HG02798 (cell line): ENCODE measurements around the gene NATD1.

Experiments used
- ATAC-seq: cut with Tn5 transposase; IDR thresholded peaks from one replicate; pipeline ENCODE4 v1.9.1; 2021; ENCODE audit warnings: mild to moderate bottlenecking; ENCODE audit not compliant: unreplicated experiment, poor library complexity

NATD1 gene, protein sequence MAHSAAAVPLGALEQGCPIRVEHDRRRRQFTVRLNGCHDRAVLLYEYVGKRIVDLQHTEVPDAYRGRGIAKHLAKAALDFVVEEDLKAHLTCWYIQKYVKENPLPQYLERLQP

DNA sequence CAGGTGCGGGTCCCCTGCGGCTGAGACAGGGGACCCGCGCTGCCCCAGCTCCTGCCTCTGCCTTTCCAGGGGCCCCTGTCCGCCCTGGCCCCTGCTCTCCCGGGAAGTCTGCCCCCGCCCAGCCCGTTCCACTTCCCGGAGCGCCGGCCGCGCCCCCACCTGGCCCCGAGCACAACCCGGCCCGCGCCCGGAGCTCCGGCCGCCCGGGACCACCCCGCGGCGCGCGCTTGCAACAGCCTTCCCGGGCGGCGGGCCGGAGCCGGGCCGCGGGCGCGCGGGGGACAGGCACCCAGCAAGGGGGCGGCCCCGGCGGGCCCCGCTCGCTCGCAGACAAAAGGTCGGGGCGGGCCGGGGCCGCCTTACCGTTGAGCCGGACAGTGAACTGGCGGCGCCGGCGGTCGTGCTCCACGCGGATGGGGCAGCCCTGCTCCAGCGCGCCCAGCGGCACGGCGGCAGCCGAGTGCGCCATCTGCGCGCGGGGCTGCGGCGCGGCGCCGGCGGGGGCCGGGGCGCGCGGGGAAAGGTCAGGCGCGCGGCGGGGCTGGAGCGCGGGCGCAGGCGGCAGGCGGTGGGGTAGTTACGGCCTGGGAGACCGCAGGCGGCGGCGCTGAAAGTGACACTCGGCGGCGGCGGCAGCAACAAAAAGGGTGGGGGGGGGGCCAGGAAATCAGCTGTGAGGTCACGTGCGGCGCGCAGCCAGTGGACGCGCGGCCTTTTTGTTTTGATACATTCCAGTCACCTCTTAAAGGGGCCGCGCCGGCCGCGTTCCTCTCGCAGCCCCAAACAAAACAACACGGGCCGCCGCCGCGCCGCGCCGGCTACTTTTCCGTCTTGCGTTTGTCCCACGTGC lies at the start of gene NATD1:
TSS of gene NATD1 (minus strand) at position 615 of the 850 bp plus-strand sequence. CDS start at position 469, 146 bp downstream.
- ATAC-seq: peak; percentile 81

DNA sequence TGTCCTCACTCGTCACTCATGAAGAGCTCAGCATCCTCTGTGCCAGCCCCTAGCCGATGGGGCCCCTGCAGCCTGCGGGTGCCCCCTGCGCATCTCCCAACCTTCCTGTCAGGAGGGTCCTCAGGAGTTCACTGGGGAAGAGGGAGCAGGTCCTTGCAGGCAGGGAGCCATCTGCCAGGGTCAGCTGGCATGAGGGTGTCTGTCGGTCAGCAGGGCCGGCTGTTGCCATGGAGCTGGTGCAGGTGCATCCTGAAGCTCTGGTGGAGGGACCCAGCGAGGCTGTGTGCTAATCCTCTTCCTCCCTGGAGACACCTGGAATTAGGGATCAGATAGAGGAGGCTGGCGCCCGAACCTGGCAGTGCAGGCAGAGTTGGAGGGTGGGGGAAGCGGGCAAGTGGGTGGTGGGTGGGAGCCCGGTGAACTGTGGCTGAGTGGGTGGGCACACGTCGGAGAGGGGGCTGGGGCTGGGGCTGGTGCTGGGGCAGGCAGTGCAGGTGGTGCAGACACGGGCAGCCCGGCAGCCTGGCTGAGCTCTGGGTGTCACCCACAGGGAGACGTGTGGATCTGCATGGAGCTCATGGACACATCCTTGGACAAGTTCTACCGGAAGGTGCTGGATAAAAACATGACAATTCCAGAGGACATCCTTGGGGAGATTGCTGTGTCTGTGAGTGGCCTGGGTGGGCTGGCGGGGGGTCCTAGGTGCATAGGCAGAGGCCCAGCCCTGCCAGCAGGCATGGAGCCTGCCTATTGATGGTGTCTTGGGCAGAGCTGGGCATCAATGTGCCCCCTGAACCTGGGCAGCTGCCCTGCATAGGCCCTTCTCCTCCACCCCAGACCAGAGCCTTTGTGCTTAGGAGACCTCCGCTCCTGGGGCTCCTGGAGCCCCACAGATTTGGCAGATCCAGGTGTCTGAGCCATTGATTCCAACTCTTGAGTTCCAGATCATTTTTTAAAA lies 48.7 kb upstream of the NATD1 start:
- ATAC-seq: no peak

GRCh38 chr17:21300601-21301571 lies 47.7 kb upstream of the NATD1 start:
- no peak for ATAC-seq

DNA sequence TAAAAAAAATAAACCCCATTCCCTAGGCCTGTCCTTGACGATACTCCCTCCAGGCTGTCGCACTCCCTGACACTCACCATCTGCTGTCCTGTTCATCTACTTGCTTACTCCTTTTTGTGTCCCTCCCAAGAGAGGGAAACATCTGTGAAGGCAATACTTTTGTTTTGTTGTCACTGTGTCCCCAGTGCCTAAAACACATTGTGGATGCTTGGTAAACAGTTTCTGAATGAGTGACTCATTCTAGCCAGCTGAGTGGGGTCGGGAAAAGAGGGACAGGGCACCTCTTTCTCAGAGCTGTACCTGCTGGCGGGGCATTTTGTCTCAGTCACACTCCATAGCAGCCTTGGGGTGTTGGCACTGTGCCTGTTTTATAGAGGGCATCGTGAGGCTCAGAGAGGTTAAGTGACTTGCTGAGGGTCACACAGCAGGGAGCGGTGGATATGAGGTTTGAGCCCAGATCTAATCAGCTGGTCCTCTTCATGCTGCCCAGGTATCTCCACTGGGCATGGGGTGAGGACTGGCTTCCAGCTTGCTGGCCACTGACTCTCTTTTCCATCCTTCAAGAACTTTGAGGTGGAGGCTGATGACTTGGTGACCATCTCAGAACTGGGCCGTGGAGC lies 46.9 kb upstream of the NATD1 start:
- no peak for ATAC-seq

GRCh38 chr17:21298983-21299519 lies 45.8 kb upstream of the NATD1 start:
- ATAC-seq: no peak

DNA sequence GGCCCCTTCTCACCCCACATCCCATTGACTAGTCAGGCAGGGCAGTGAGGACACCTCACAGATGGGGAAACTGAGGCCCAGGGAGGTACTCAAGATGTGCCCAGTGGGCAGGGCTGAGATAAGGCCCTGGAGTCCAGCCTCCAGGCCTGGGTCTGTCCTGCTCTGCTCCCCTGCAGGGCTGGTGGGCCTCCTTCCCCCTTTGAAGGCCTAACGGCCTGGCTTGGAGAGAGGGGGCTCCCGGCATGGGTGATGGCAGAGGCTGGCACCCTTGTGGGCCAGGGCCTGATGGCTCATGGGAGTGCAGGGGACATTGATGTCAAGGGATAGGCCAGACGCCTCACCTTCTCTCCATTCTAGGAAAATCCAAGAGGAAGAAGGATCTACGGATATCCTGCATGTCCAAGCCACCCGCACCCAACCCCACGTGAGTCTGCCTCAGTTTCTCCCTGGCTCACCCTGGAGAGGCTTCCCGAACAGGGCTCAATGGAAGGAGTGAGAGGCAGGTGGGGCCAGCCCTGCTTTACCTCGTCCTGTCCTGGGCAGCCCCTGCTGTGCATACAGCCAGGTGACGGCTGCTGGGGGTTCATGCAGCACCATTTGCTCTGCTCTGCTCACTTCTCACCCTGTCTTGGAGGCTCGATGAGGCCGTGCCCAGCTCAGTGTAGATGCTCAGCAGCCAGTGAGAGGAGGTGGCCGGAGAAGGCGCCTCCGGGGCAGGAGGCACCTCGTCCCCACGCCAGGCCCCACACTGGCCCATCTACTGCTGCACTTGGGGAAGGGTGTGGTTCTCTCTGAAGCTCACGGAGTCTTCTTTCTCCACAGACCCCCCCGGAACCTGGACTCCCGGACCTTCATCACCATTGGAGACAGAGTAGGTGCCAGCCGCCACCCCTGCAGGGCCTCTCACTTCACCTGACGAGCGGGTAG lies 45.1 kb upstream of the NATD1 start:
- no peak for ATAC-seq

GRCh38 chr17:21297597-21297996 lies 44.4 kb upstream of the NATD1 start:
- no peak for ATAC-seq

DNA sequence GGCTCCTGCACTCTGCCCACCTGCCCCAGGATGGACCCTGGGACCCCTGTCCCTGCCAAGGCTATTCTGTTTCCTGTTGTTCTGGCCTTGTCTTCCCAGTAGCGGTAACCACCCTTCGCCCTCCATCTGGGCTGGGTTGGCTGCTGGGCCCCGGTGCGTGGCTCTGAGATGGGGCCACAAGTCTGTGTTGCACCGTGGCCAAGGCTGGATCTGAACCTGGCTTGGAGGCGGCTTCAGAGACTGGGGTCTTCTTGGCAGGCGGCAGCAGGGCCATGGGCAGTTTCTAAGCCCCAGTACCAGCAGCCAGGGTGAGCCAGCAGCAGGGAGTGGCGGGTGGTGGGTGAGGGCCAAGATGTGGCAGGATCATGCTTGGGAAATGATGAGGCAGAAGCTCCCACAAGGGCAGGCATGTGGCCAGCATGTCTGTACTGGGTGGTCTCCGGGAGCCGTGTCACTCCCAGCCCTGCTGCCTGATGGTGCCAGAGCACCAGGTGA lies 43.9 kb upstream of the NATD1 start:
- ATAC-seq: no peak

- ATAC-seq: no peak
These were observed 43.2 kb upstream of the NATD1 start for GRCh38 chr17:21296097-21297025.

DNA sequence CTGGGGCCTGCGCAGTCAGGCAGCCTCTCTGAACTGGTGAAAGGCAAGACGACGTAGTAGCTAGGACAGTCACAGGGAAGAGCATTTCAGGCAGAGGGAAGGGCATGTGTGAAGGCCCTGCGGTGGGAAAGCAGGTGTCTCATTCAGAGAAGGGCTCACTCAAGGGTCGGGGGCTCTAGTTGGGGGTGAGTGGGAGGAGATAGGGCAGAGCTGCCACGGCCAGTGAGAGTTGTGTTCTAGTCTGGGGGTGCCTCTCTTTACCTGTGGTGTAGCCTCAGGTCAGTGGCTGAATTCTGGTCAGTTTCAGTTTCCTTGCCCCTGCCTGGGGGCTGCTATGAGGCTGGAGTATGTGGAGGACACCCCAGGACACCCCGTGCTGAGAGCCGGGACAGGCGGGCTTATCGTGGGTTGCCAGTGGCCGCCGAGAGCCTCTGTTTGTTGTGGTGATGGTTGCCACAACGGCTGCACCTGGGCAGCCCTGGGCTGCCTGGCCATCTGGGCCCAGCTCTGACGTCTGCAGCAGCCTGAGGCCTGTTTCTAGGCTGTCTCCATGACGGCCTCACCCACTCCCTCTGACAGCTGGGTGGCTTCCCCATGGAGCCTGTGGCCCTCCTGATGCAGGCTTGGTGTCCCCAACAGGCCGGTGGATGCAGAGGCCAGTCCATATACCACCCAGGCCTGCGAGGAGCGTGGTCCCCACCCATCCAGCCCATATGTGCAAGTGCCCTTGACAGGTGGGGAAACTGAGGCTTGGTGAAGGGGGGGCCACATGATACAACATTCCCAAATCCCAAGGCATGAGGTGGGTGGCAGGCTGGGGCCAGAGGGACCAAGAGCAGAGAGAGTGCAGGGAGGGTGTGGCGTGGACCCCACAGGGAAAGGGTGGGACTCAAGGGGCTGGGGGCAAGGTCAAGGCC lies 42.1 kb upstream of the NATD1 start:
- ATAC-seq: no peak

GRCh38 chr17:21294321-21295035 lies 41.3 kb upstream of the NATD1 start:
- no peak for ATAC-seq

DNA sequence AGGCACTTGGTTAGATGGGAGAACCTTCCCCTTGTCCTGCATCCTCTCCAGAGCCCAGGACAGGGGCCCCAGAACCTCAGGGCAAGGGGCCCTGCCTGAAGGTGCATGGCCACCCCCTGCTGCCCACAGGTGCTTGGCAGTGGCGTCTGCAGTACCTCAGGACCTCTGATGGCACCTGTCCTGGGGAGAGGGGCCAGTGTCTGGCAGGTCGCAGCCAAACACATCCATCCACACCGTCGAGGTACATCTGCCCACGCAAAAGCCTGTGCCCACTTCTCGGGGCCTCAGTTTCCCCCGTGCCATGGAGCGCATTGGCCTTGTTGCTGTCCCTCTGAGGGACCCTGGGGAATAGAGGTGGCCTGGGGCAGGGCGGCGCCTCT lies 40.6 kb upstream of the NATD1 start:
- no peak for ATAC-seq

- ATAC-seq: no peak
These were observed 39.9 kb upstream of the NATD1 start for GRCh38 chr17:21292867-21293830.

GRCh38 chr17:21291862-21292261 lies 38.7 kb upstream of the NATD1 start:
- ATAC-seq: no peak
